ENCODE data around the gene SH3BP1.

DNA sequence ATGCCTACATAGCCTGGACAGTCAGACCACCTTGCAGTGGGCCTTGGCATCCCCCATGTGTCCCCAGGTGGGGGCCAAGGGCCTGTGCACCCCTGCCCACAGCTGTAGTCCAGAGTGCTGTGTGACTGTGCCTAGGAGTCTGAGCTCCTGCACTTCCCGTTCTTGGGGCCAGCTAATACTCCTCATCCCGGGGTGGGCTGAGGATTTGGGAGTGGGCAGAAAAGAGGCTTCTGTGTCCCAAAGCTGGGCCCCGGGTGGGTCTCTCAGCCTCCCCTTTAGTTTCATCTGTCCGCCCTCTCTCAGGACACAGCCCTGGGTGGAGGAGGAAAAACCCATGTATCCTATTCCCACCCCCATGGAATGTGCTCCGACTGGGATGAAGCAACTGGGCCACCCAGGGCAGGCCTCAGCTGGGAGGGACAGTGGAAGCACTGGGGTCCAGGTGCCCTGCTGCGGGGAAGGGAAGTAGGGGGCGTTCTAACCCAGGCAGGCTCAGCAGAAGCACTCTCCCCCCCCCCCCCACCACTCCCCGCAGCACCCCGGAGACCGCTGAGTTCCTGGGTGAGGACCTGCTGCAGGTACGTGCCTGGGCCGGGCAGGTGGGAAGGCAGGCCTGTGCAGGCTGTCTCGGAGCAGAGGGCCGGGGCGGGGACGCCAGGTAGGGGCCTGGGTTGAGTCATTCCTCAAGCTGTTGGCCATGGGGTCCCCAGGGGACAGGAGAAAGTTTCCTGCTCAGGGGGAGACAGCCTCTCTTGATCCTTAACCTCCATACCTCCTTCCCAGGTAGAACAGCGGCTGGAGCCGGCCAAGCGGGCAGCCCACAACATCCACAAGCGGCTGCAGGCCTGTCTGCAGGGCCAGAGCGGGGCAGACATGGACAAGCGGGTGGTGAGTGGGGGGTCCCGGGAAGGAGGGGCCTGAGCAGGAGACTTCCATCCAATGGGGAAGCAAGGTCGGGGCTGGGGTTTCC is 1.4 kb downstream of the SH3BP1 start:
- no peak for TF ChIP-seq EZH2phosphoT487 (conservative IDR thresholded peaks at IDR 0.05; ENCODE audit: low read length)
- TF ChIP-seq, protein P1, sequence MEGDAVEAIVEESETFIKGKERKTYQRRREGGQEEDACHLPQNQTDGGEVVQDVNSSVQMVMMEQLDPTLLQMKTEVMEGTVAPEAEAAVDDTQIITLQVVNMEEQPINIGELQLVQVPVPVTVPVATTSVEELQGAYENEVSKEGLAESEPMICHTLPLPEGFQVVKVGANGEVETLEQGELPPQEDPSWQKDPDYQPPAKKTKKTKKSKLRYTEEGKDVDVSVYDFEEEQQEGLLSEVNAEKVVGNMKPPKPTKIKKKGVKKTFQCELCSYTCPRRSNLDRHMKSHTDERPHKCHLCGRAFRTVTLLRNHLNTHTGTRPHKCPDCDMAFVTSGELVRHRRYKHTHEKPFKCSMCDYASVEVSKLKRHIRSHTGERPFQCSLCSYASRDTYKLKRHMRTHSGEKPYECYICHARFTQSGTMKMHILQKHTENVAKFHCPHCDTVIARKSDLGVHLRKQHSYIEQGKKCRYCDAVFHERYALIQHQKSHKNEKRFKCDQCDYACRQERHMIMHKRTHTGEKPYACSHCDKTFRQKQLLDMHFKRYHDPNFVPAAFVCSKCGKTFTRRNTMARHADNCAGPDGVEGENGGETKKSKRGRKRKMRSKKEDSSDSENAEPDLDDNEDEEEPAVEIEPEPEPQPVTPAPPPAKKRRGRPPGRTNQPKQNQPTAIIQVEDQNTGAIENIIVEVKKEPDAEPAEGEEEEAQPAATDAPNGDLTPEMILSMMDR (IDR thresholded peaks at IDR 0.05; ENCODE audit: insufficient read depth, low read length, poor library complexity, severe bottlenecking): no peak
